ENCODE data around the gene ELF2. TPM values are rescaled to one million over a fixed set of nuclear protein-coding genes. Genes with fewer than 3 reads are reported as not detected.

The ELF2 gene
- total and polyA plus RNA-seq, 2 experiments from 2014 or later: 38.2 to 48.8 TPM

GRCh38 chr4:139078926-139079325, 98.1 kb downstream of the ELF2 start (continued):
- TF ChIP-seq ZNF462 (CRISPR knock-in tag; IDR thresholded peaks at IDR 0.05): no peak
- no peak for TF ChIP-seq ZNF331 (CRISPR knock-in tag; IDR thresholded peaks at IDR 0.05; ENCODE audit: low read depth)

GRCh38 chr4:139077567-139078355, 99.3 kb downstream of the ELF2 start:
- H3K27ac ChIP-seq (ENCODE audit: low read depth): no peak overlapping the region
- Mint-ChIP-seq H3K27me3 (ENCODE audit: insufficient read depth, low read depth, poor library complexity) (peaks cover under 1% of the 10 kb centered on the region), H3K4me1 (peaks cover 4% of the 10 kb centered on the region; the same call in 2 of the 3 replicates), H3K27ac (no peak overlapping the region), H3K36me3 (ENCODE audit: low read depth) (no peaks in the 10 kb centered on the region), H3K9me3 (no peaks in the 10 kb centered on the region; the same call in 1 of the 3 replicates), H3K4me3 (no peak overlapping the region)
- no peaks in the 10 kb centered on the region for H3F3A ChIP-seq (replicated peaks; ENCODE audit: low read depth)
- no peak overlapping the region for H3K4me3 ChIP-seq
- H3K36me3 ChIP-seq (ENCODE audit: insufficient read depth): peaks cover 3% of the 10 kb centered on the region; the same call in 1 of the 2 replicates
- ATAC-seq (no peak), DNase-seq (ENCODE audit: low spot score) (no peak)
- TF ChIP-seq ZNF114 (CRISPR knock-in tag; IDR thresholded peaks at IDR 0.05) (no peak), CREB1 (CRISPR knock-in tag; IDR thresholded peaks at IDR 0.05; ENCODE audit: low read depth) (no peak), JUNB (IDR thresholded peaks at IDR 0.05; ENCODE audit: unreplicated experiment) (no peak), EZH2phosphoT487 (IDR thresholded peaks at IDR 0.05; ENCODE audit: unreplicated experiment) (no peak), EZH2 (IDR thresholded peaks at IDR 0.05; ENCODE audit: low read depth, unreplicated experiment) (no peak)
- peaks cover 35% of the 10 kb centered on the region for H4K20me1 ChIP-seq (replicated peaks; ENCODE audit: insufficient read depth)
- peaks cover 97% of the 10 kb centered on the region for H3K79me2 ChIP-seq (replicated peaks; ENCODE audit: insufficient read depth)
- H3K4me2 ChIP-seq: no peak overlapping the region
- no peak overlapping the region for H2AFZ ChIP-seq
- no peaks in the 10 kb centered on the region for H3K27me3 ChIP-seq (ENCODE audit: insufficient read depth)
- H3K4me1 ChIP-seq (ENCODE audit: insufficient read depth): peaks cover 11% of the 10 kb centered on the region; the same call in 1 of the 2 replicates
- H3K9me2 ChIP-seq (ENCODE audit: insufficient read depth): no peaks in the 10 kb centered on the region
